Epithelial cell of proximal tubule (primary cell): Measurements from ENCODE around the gene PHACTR1. TPM values are rescaled to one million over a fixed set of nuclear protein-coding genes. Genes with fewer than 3 reads are reported as not detected.

Experiments used
- DNase-seq: peaks from one replicate; pipeline ENCODE4 v3.0.0-alpha.2; 2011; ENCODE audit warnings: low read depth
- H3K4me3 ChIP-seq: 2 replicates; pipeline ENCODE4 v1.5.1; 2011; ENCODE audit warnings: low read depth, mild to moderate bottlenecking, low read length
- CTCF ChIP-seq: conservative IDR thresholded peaks from 2 replicates; pipeline ENCODE4 v1.5.1; 2012; ENCODE audit warnings: low read depth, mild to moderate bottlenecking, low read length
- total RNA-seq: library from RNA; depleted of rRNA; stranded (reverse); fragments of >200 nt; gene quantifications from 2 replicates; pipeline ENCODE4 v1.2.3, GENCODE V29; 2015

PHACTR1 gene
- total RNA-seq, 1 donor from 2014 or later = 0.98 TPM

- TF ChIP-seq CTCF = no peak
- DNase-seq = no peak
- no peak overlapping the region for H3K4me3 ChIP-seq
Observed at GRCh38 chr6:12976366-12976765, 259.8 kb downstream of the PHACTR1 start.

GRCh38 chr6:12977206-12977605 lies 260.6 kb downstream of the PHACTR1 start:
- TF ChIP-seq CTCF = no peak
- H3K4me3 ChIP-seq = no peak overlapping the region
- DNase-seq = no peak

- no peak for TF ChIP-seq CTCF
- DNase-seq = no peak
- no peak overlapping the region for H3K4me3 ChIP-seq
Observed at GRCh38 chr6:12977806-12978205, 261.2 kb downstream of the PHACTR1 start.

- no peak for DNase-seq
Observed at GRCh38 chr6:12980741-12981140, 264.2 kb downstream of the PHACTR1 start.

GRCh38 chr6:12984776-12985175 lies 268.2 kb downstream of the PHACTR1 start:
- no peak for DNase-seq
- no peak for TF ChIP-seq CTCF
- H3K4me3 ChIP-seq = no peak overlapping the region

More at GRCh38 chr6:12980741-12981140, 264.2 kb downstream of the PHACTR1 start:
- no peak overlapping the region for H3K4me3 ChIP-seq
- no peak for TF ChIP-seq CTCF

- TF ChIP-seq CTCF = no peak
- no peak for DNase-seq
- no peak overlapping the region for H3K4me3 ChIP-seq
Observed at GRCh38 chr6:12987783-12988182, 271.2 kb downstream of the PHACTR1 start.

GRCh38 chr6:12990162-12990561 lies 273.6 kb downstream of the PHACTR1 start:
- no peak for DNase-seq
- no peak for TF ChIP-seq CTCF
- H3K4me3 ChIP-seq = no peak overlapping the region
